GM23338 (cell line): ENCODE results near the gene ZNF653. TPM values are rescaled to one million over a fixed set of nuclear protein-coding genes. Genes with fewer than 3 reads are reported as not detected.

ENCODE experiments used
- ATAC-seq: fragments of 200-7000 bp; cut with Tn5 transposase; 3 replicates; pipeline ENCODE4 v1.9.1; 2020
- DNase-seq: peaks from one replicate; pipeline ENCODE4 v3.0.0-alpha.2; 2015; ENCODE audit warnings: low spot score
- H2AFZ ChIP-seq: fragments of 200-600 bp; sonication (generic); 2 replicates; pipeline ENCODE4 v1.8.0; 2016; ENCODE audit warnings: antibody characterized with exemption, mild to moderate bottlenecking, moderate library complexity
- H3F3A ChIP-seq: fragments of 200-600 bp; sonication (generic); replicated peaks from 2 replicates; pipeline ENCODE4 v1.8.0; 2017; ENCODE audit warnings: antibody characterized with exemption, mixed run types, low read depth
- H3K27ac ChIP-seq: fragments of 200-600 bp; sonication (generic); 2 replicates; pipeline ENCODE4 v1.6.1; 2016; ENCODE audit warnings: low read depth
- H3K27me3 ChIP-seq: fragments of 200-600 bp; sonication (generic); 2 replicates; pipeline ENCODE4 v1.8.0; 2016; ENCODE audit warnings: mild to moderate bottlenecking, mixed run types, moderate library complexity; ENCODE audit not compliant: insufficient read depth
- H3K36me3 ChIP-seq: fragments of 200-600 bp; sonication (generic); 2 replicates; pipeline ENCODE4 v1.8.0; 2016; ENCODE audit warnings: mild to moderate bottlenecking; ENCODE audit not compliant: insufficient read depth
- H3K4me1 ChIP-seq: fragments of 200-600 bp; sonication (generic); 2 replicates; pipeline ENCODE4 v1.8.0; 2016; ENCODE audit warnings: mild to moderate bottlenecking, moderate library complexity; ENCODE audit not compliant: insufficient read depth
- H3K4me2 ChIP-seq: fragments of 200-600 bp; sonication (generic); 2 replicates; pipeline ENCODE4 v1.7.1; 2017; ENCODE audit warnings: mixed run types
- H3K4me3 ChIP-seq: fragments of 200-600 bp; sonication (generic); 2 replicates; pipeline ENCODE4 v1.6.1; 2016; ENCODE audit warnings: mixed run types
- H3K79me2 ChIP-seq: fragments of 200-600 bp; sonication (generic); replicated peaks from 2 replicates; pipeline ENCODE4 v1.8.0; 2017; ENCODE audit warnings: mild to moderate bottlenecking; ENCODE audit not compliant: insufficient read depth
- H3K9me2 ChIP-seq: fragments of 200-600 bp; sonication (generic); 2 replicates; pipeline ENCODE4 v1.8.0; 2017; ENCODE audit not compliant: insufficient read depth
- H4K20me1 ChIP-seq: fragments of 200-600 bp; sonication (generic); replicated peaks from 2 replicates; pipeline ENCODE4 v1.8.0; 2017; ENCODE audit warnings: mild to moderate bottlenecking; ENCODE audit not compliant: insufficient read depth
- H3K27ac Mint-ChIP-seq: 2 replicates; pipeline ENCODE4 v1.8.0; 2020; ENCODE audit warnings: inconsistent platforms, mild to moderate bottlenecking, moderate library complexity, mixed read lengths
- H3K27me3 Mint-ChIP-seq: 3 replicates; pipeline ENCODE4 v1.8.0; 2022; ENCODE audit warnings: low read depth, mild to moderate bottlenecking, moderate library complexity, mixed read lengths, inconsistent platforms; ENCODE audit not compliant: insufficient read depth, poor library complexity
- H3K36me3 Mint-ChIP-seq: 3 replicates; pipeline ENCODE4 v1.8.0; 2021; ENCODE audit warnings: low read depth, mild to moderate bottlenecking, inconsistent platforms, moderate library complexity, mixed read lengths
- H3K4me1 Mint-ChIP-seq: 3 replicates; pipeline ENCODE4 v1.8.0; 2020; ENCODE audit warnings: mild to moderate bottlenecking, inconsistent platforms, mixed read lengths
- H3K4me3 Mint-ChIP-seq: 3 replicates; pipeline ENCODE4 v1.8.0; 2021; ENCODE audit warnings: moderate library complexity, mild to moderate bottlenecking, inconsistent platforms, mixed read lengths
- H3K9me3 Mint-ChIP-seq: 3 replicates; pipeline ENCODE4 v1.8.0; 2020; ENCODE audit warnings: moderate library complexity, mild to moderate bottlenecking, inconsistent platforms, mixed read lengths
- ETS1 ChIP-seq: IDR thresholded peaks from 2 replicates; pipeline ENCODE4 v1.6.1; 2016; ENCODE audit warnings: antibody characterized with exemption
- POLR2AphosphoS5 ChIP-seq: IDR thresholded peaks from 2 replicates; pipeline ENCODE4 v1.6.1; 2016; ENCODE audit warnings: antibody characterized with exemption, low read depth
- STAT1 ChIP-seq: IDR thresholded peaks from one replicate; pipeline ENCODE4 v1.6.1; 2016; ENCODE audit warnings: antibody characterized with exemption; ENCODE audit not compliant: unreplicated experiment
- ZNF331 ChIP-seq: fragments of 250-450 bp; sonication (Bioruptor Pico); IDR thresholded peaks from 2 replicates; pipeline ENCODE4 v1.5.0; 2020; ENCODE audit warnings: low read depth, mild to moderate bottlenecking, moderate library complexity
- ZNF462 ChIP-seq: fragments of 250-450 bp; sonication (Bioruptor Pico); IDR thresholded peaks from 2 replicates; pipeline ENCODE4 v1.5.0; 2020; ENCODE audit warnings: mild to moderate bottlenecking, moderate library complexity
- polyA plus RNA-seq: library from polyadenylated mRNA; unstranded; fragments of >200 nt; fragmentation: Nextera tagmentation; extraction: Ambion mirVana; gene quantifications from 2 replicates; pipeline ENCODE4 v1.2.1, GENCODE V29; 2016
- total RNA-seq: library from RNA; depleted of rRNA; stranded (reverse); fragments of >200 nt; shearing (Covaris generic); gene quantifications from 2 replicates; pipeline ENCODE4 v1.2.3, GENCODE V29; 2014

The ZNF653 gene
- total and polyA plus RNA-seq, 2 experiments from 2014 or later: 2.5 to 5.3 TPM

GRCh38 chr19:11506967-11507366 lies 1.3 kb upstream of the ZNF653 start (continued):
- no peak for TF ChIP-seq ZNF462 (CRISPR knock-in tag)

GRCh38 chr19:11506101-11506555 lies 489 bp upstream of the ZNF653 start:
- peaks cover 1% of the 10 kb centered on the region; the same call in 2 of the 3 replicates for H3K36me3 Mint-ChIP-seq
- Histone ChIP-seq H3K4me3 (peak overlapping the region; percentile 80), H4K20me1 (0 out of 2 replicates have a peak, but pooled peaks cover 4% of the 10 kb centered on the region), H3F3A (no peaks in the 10 kb centered on the region), H2AFZ (peak overlapping the region; percentile 8; the same call in 1 of the 2 replicates), H3K9me2 (no peaks in the 10 kb centered on the region), H3K4me1 (peaks cover 6% of the 10 kb centered on the region), H3K27ac (peak overlapping the region; percentile 20; the same call in 1 of the 2 replicates), H3K79me2 (0 out of 2 replicates have a peak, but pooled peaks cover 6% of the 10 kb centered on the region), H3K4me2 (peak overlapping the region; percentile 74), H3K36me3 (no peaks in the 10 kb centered on the region), H3K27me3 (no peaks in the 10 kb centered on the region)
- DNase-seq (no peak), ATAC-seq (peak; percentile 37)
- peak overlapping the region; percentile 90 for H3K4me3 Mint-ChIP-seq
- H3K27me3 Mint-ChIP-seq: peaks cover 18% of the 10 kb centered on the region
- peak overlapping the region; percentile 77; the same call in 1 of the 2 replicates for H3K27ac Mint-ChIP-seq
- H3K4me1 Mint-ChIP-seq: peaks cover 8% of the 10 kb centered on the region; the same call in 2 of the 3 replicates
- no peaks in the 10 kb centered on the region for H3K9me3 Mint-ChIP-seq
- TF ChIP-seq ETS1: no peak
- no peak for TF ChIP-seq STAT1
- TF ChIP-seq POLR2AphosphoS5: no peak
- TF ChIP-seq ZNF331 (CRISPR knock-in tag): no peak
- no peak for TF ChIP-seq ZNF462 (CRISPR knock-in tag)
